ENCODE results near the gene PRR23A. TPM values are rescaled to one million over a fixed set of nuclear protein-coding genes. Genes with fewer than 3 reads are reported as not detected.

The PRR23A gene
- total RNA-seq, 4 donors from 2014 or later = not detected

DNA sequence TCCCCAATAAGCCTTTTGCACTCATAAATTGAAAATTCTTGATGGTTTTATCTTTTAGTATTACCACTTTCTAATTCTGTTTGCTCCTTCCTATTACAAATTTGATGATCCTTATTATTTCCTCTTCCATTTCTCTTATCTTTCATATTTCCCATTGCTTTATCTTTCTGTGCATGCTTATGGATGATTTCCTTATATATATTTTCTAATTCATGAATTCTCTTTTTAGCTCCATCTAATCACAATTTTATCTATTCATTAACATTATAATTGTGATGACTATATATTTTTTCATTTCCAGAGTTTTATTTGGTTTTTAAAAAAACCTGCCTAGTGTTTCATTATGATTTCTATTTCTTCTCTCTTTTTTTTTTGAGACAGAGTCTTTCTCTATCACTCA is 41.1 kb downstream of the PRR23A start:
- TF ChIP-seq EP300 (IDR thresholded peaks at IDR 0.05) (no peak), POLR2A (IDR thresholded peaks at IDR 0.05) (no peak)
- TF ChIP-seq, protein P1, sequence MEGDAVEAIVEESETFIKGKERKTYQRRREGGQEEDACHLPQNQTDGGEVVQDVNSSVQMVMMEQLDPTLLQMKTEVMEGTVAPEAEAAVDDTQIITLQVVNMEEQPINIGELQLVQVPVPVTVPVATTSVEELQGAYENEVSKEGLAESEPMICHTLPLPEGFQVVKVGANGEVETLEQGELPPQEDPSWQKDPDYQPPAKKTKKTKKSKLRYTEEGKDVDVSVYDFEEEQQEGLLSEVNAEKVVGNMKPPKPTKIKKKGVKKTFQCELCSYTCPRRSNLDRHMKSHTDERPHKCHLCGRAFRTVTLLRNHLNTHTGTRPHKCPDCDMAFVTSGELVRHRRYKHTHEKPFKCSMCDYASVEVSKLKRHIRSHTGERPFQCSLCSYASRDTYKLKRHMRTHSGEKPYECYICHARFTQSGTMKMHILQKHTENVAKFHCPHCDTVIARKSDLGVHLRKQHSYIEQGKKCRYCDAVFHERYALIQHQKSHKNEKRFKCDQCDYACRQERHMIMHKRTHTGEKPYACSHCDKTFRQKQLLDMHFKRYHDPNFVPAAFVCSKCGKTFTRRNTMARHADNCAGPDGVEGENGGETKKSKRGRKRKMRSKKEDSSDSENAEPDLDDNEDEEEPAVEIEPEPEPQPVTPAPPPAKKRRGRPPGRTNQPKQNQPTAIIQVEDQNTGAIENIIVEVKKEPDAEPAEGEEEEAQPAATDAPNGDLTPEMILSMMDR (IDR thresholded peaks at IDR 0.05) = no peak
- peaks cover 0 to 27% of the 10 kb centered on the region in 2 donors for H3K27me3 ChIP-seq

DNA sequence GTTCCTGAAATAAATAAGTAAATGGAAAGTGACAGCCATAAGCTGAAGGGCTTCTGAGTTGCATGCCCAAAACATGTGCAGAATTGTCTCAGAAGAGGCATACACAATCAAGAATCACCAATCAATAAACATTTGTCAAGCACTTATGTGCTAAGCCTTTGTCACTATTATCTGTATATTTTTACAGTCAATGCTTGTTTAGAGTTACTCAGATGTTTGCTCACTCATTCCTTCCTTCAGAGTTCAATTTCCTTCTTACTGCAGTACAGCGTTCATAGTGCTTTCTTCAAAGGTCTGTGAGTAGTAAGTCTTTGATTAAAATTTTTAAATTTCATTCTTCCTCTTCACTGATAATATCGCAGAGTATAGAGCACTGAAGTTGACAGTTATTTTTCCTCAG is 41.8 kb downstream of the PRR23A start:
- Histone ChIP-seq H3K9me3 (peaks cover 0 to 38% (median 3%) of the 10 kb centered on the region in 4 donors), H3K27me3 (peaks cover 0 to 32% of the 10 kb centered on the region in 2 donors), H3K27ac (no peak overlapping the region), H3K4me1 (peaks cover 0 to 6% (median 2%) of the 10 kb centered on the region in 4 donors), H3K36me3 (no peaks in the 10 kb centered on the region), H3K4me3 (no peak overlapping the region)
- no peak for DNase-seq (ENCODE audit: low spot score in 2 of 2)
- TF ChIP-seq POLR2A (IDR thresholded peaks at IDR 0.05) = no peak
- no peak for TF ChIP-seq EP300 (IDR thresholded peaks at IDR 0.05)
- TF ChIP-seq, protein P1 (IDR thresholded peaks at IDR 0.05) = no peak
- 92 to 93% methylated on average over 2 of the region's 2 CpGs for WGBS, 2 donors

More for the DNA sequence above, 41.1 kb downstream of the PRR23A start:
- peaks cover 0 to 38% (median 3%) of the 10 kb centered on the region in 4 donors for H3K9me3 ChIP-seq
- no peak overlapping the region for H3K27ac ChIP-seq
- H3K4me1 ChIP-seq = peaks cover 0 to 6% (median 2%) of the 10 kb centered on the region in 4 donors
- no peak for DNase-seq (ENCODE audit: low spot score in 2 of 2)
- no peak overlapping the region for H3K4me3 ChIP-seq
- H3K36me3 ChIP-seq = no peaks in the 10 kb centered on the region

DNA sequence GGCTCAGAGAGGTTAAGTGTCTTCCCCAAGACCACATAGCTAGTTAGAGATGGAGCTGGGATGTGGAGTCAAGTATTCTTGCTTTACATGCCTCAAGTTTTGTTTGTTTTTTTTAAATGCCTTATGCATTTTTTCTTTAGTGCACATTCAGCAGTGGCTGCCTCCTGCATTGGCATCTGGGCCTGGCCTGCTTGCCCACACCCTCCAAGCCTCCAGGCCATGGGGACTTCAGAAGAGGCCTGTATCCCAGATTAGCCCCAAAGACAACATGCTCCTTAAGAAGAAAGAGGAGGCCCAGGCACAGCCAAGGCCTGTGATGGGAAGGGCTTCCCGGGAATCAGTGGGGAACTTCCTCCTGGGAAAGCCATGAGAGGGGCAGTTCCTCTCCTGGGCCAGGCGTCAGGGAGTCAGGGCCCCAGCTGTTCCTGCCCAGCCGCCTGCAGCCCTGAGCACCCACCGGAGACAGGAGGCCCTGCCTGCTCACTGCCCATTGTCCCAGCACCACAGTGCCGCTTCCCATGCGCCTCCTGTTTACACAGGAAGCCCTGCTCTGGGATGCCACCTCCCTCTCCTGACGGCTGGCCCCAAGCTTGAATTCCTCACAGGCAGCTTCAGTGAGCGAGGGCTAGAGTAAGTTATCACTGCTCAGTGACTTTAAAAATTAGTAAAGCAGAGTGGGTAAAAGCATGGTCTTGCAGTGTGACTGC is 43.1 kb downstream of the PRR23A start:
- Histone ChIP-seq H3K27me3 (peaks cover 0 to 40% of the 10 kb centered on the region in 2 donors), H3K4me1 (peaks cover 0 to 6% (median 2%) of the 10 kb centered on the region in 4 donors), H3K9me3 (peaks cover 0 to 38% (median 3%) of the 10 kb centered on the region in 4 donors), H3K36me3 (no peaks in the 10 kb centered on the region), H3K4me3 (no peak overlapping the region), H3K27ac (no peak overlapping the region)
- 62 to 69% methylated on average over 8 of the region's 8 CpGs for WGBS, 2 donors
- DNase-seq (ENCODE audit: low spot score in 2 of 2) = no peak
- TF ChIP-seq EP300 (IDR thresholded peaks at IDR 0.05) = no peak
- TF ChIP-seq, protein P1 (IDR thresholded peaks at IDR 0.05) = no peak
- no peak for TF ChIP-seq POLR2A (IDR thresholded peaks at IDR 0.05)

DNA sequence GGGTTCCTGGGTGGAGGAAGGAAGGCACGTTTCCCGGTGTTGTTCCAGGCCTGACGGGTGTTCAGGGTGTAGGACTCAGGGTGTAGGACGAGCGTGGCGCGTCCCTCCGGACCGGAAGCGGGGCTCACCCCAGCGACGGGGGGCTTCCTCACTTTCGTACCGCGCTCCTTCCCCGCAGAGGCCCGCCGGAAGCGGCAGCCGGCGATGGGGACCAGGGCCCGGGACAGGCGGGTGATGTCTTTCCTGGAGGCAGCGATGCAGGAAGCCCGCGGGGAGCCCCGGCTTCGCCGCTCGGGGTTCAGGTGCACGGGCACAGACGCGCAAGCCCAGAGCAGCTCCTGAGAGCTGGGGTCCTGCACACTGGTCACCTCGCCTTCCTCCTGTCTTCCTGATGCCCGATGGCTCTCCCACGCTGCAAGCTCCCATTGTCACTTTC is 45.6 kb downstream of the PRR23A start:
- no peak for DNase-seq (ENCODE audit: low spot score in 2 of 2)
- Histone ChIP-seq H3K36me3 (no peaks in the 10 kb centered on the region), H3K27me3 (peaks cover 0 to 61% of the 10 kb centered on the region in 2 donors), H3K4me1 (peaks cover 0 to 6% (median 2%) of the 10 kb centered on the region in 4 donors), H3K9me3 (peaks cover 0 to 28% (median 3%) of the 10 kb centered on the region in 4 donors), H3K4me3 (no peak overlapping the region), H3K27ac (no peak overlapping the region)
- WGBS, 2 donors = 3 to 4% methylated on average over 36 of the region's 36 CpGs
- TF ChIP-seq, protein P1 (IDR thresholded peaks at IDR 0.05) = no peak
- no peak for TF ChIP-seq POLR2A (IDR thresholded peaks at IDR 0.05)
- TF ChIP-seq EP300 (IDR thresholded peaks at IDR 0.05) = no peak

Other genes starting within 250 kb of the PRR23A start
- gene PIK3CB, start 171.3 kb downstream of the PRR23A start, total RNA-seq = 10 to 100 TPM; 11.2 to 32.1 (median 27.2) TPM
- gene FOXL2, start 59.1 kb downstream of the PRR23A start, total RNA-seq = not detected
- gene FOXL2NB, start 59.1 kb downstream of the PRR23A start, total RNA-seq = not detected
- gene PRR23B, start 14.7 kb upstream of the PRR23A start, total RNA-seq = not detected
- gene PRR23C, start 38.6 kb upstream of the PRR23A start, total RNA-seq = not detected

Data from tibial nerve (tissue), 4 donors.